Osteoblast (primary cell): ENCODE measurements around the gene TMC5. TPM values are rescaled to one million over a fixed set of nuclear protein-coding genes. Genes with fewer than 3 reads are reported as not detected.

Experiments
- DNase-seq: peaks from one replicate; pipeline ENCODE4 v3.0.0; 2011; ENCODE audit warnings: low spot score, mixed read lengths; ENCODE audit not compliant: insufficient read length; ENCODE audit errors: missing footprints
- H2AFZ ChIP-seq: 2 replicates; pipeline ENCODE4 v1.6.0; 2011; ENCODE audit warnings: mild to moderate bottlenecking, low read length
- H3K27ac ChIP-seq: 2 replicates; pipeline ENCODE4 v1.5.1; 2011; ENCODE audit warnings: mild to moderate bottlenecking, low read depth, low read length, moderate library complexity
- H3K27me3 ChIP-seq: 2 replicates; pipeline ENCODE4 v1.6.0; 2012; ENCODE audit warnings: mild to moderate bottlenecking, control low read depth, inconsistent platforms, low read length, moderate library complexity; ENCODE audit not compliant: insufficient read depth
- H3K36me3 ChIP-seq: 2 replicates; pipeline ENCODE4 v1.5.1; 2011; ENCODE audit warnings: mild to moderate bottlenecking, low read length, control low read depth, moderate library complexity; ENCODE audit not compliant: insufficient read depth
- H3K4me1 ChIP-seq: 2 replicates; pipeline ENCODE4 v1.5.1; 2011; ENCODE audit warnings: mild to moderate bottlenecking, low read length, control low read depth, moderate library complexity; ENCODE audit not compliant: insufficient read depth
- H3K4me2 ChIP-seq: 2 replicates; pipeline ENCODE4 v1.6.0; 2011; ENCODE audit warnings: mild to moderate bottlenecking, low read length; ENCODE audit not compliant: insufficient read depth
- H3K4me3 ChIP-seq: fragments of 200-600 bp; sonication (generic); 3 replicates; pipeline ENCODE4 v1.5.1; 2012; ENCODE audit warnings: mild to moderate bottlenecking, low read length, inconsistent platforms; ENCODE audit not compliant: insufficient read depth
- H3K79me2 ChIP-seq: 2 replicates; pipeline ENCODE4 v1.6.0; 2012; ENCODE audit warnings: mild to moderate bottlenecking, low read length, control low read depth, inconsistent platforms; ENCODE audit not compliant: insufficient read depth
- H3K9me3 ChIP-seq: 2 replicates; pipeline ENCODE4 v1.5.1; 2011; ENCODE audit warnings: low read depth, low read length, control low read depth
- H4K20me1 ChIP-seq: 2 replicates; pipeline ENCODE4 v1.6.0; 2012; ENCODE audit warnings: mild to moderate bottlenecking, low read length, control low read depth; ENCODE audit not compliant: insufficient read depth
- CTCF ChIP-seq: IDR thresholded peaks from 2 replicates; pipeline ENCODE4 v1.5.1; 2011; ENCODE audit warnings: mild to moderate bottlenecking, low read depth, low read length, moderate library complexity; ENCODE audit errors: extremely low read depth
- total RNA-seq: library from RNA; depleted of rRNA; stranded (reverse); fragments of >200 nt; gene quantifications from 2 replicates; pipeline ENCODE4 v1.2.3, GENCODE V29; 2012

The TMC5 gene
- total RNA-seq, 1 donor, result under 0.01 TPM

DNA sequence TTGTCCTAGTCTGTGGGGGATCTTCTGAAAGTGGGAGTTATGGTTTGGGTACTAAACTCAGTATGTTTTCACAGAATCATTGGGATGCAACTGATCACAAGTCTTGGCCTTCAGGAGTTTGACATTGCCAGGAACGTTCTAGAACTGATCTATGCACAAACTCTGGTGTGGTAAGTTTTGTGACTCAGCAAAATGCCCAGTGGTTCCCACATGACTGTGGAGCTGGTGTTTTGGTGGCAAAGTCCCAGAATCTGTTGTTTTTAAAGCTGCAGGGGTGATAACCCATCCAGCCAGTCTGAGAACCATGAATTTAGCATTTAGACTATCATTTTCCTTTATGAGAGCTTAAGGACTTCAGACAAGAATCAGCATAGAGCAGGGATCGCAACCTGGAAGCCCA, 63.6 kb downstream of the TMC5 start:
- H3K79me2 ChIP-seq, result no peaks in the 10 kb centered on the region
- no peak for DNase-seq
- H2AFZ ChIP-seq, result peak overlapping the region; percentile 35
- no peaks in the 10 kb centered on the region for H3K36me3 ChIP-seq
- no peak overlapping the region for H3K27ac ChIP-seq
- no peak for TF ChIP-seq CTCF
- H3K4me1 ChIP-seq, result no peaks in the 10 kb centered on the region
- H3K27me3 ChIP-seq, result no peaks in the 10 kb centered on the region
- no peaks in the 10 kb centered on the region for H3K9me3 ChIP-seq
- H3K4me2 ChIP-seq, result no peak overlapping the region
- no peak overlapping the region for H3K4me3 ChIP-seq
- H4K20me1 ChIP-seq, result no peaks in the 10 kb centered on the region

GRCh38 chr16:19481769-19482168, 64.1 kb downstream of the TMC5 start:
- no peaks in the 10 kb centered on the region for H3K4me1 ChIP-seq

DNA sequence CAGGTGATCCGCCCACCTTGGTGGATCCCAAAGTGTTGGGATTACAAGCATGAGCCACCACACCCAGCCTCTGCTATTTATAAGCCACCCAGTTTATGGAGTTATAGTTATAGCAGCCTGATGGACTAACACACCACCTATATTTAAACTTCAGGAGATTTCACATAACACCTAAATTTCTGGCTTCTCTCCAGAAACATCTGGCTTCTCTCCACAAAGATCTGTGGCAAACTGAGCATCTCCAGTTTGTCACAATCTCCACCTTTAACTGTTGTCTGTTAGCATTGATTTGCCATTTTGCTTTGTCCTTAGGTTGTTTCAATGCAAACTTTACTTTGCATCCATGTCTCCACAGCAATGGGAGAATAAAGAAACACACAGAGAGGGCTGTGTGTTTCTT, 64.6 kb downstream of the TMC5 start:
- DNase-seq, result no peak
- H3K79me2 ChIP-seq, result no peaks in the 10 kb centered on the region
- H3K4me3 ChIP-seq, result no peak overlapping the region
- H2AFZ ChIP-seq, result no peak overlapping the region
- no peaks in the 10 kb centered on the region for H3K36me3 ChIP-seq
- no peaks in the 10 kb centered on the region for H3K9me3 ChIP-seq
- no peak for TF ChIP-seq CTCF
- no peaks in the 10 kb centered on the region for H4K20me1 ChIP-seq
- H3K27ac ChIP-seq, result no peak overlapping the region
- no peak overlapping the region for H3K4me2 ChIP-seq
- H3K4me1 ChIP-seq, result no peaks in the 10 kb centered on the region
- no peaks in the 10 kb centered on the region for H3K27me3 ChIP-seq

More at GRCh38 chr16:19481769-19482168, 64.1 kb downstream of the TMC5 start:
- no peak for DNase-seq
- H2AFZ ChIP-seq, result no peak overlapping the region
- no peak for TF ChIP-seq CTCF
- no peaks in the 10 kb centered on the region for H3K9me3 ChIP-seq
- H3K36me3 ChIP-seq, result no peaks in the 10 kb centered on the region
- H3K4me3 ChIP-seq, result no peak overlapping the region
- no peak overlapping the region for H3K4me2 ChIP-seq
- H3K79me2 ChIP-seq, result no peaks in the 10 kb centered on the region
- H3K27ac ChIP-seq, result no peak overlapping the region
- no peaks in the 10 kb centered on the region for H4K20me1 ChIP-seq
- H3K27me3 ChIP-seq, result no peaks in the 10 kb centered on the region

DNA sequence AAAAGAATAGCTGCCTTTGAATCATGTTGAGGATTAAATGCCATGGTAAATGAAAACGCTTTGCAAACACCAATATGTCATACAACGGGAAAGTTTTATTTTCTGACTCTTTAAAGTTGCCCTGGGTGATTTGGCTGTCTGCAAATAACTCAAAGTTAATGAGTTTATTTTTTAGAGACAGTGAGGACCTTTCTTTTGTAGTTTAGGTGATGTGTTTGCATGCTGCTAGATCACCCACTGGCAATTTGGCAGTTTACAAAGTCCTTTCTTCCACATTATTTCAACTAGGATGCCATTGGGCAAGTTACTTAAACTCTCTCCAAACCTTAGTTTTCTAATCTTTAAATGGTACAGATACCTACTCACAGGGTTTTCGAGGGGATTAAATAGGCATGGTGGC, 66.4 kb downstream of the TMC5 start:
- no peak overlapping the region for H3K27ac ChIP-seq

More for the DNA sequence above, 66.4 kb downstream of the TMC5 start:
- Histone ChIP-seq H3K79me2 (no peaks in the 10 kb centered on the region), H3K4me3 (no peak overlapping the region), H3K4me1 (no peaks in the 10 kb centered on the region), H2AFZ (no peak overlapping the region), H3K4me2 (no peak overlapping the region), H4K20me1 (no peaks in the 10 kb centered on the region), H3K9me3 (no peaks in the 10 kb centered on the region), H3K27me3 (no peaks in the 10 kb centered on the region), H3K36me3 (no peaks in the 10 kb centered on the region)
- no peak for DNase-seq
- no peak for TF ChIP-seq CTCF
